ENCODE data around the gene XRCC4.
"Not testable (repeated sequence)": the region's sequence is repeated elsewhere in the genome, so short reads cannot be mapped to it uniquely, and the experiment has no call there.

The XRCC4 gene

GRCh38 chr5:83323557-83324180 is 246.3 kb downstream of the XRCC4 start:
- no peak overlapping the region for H3K27ac ChIP-seq
- no peak overlapping the region for H3K4me3 ChIP-seq

- no peak overlapping the region for H3K4me3 ChIP-seq
Measured at GRCh38 chr5:83331842-83332241, 254.5 kb downstream of the XRCC4 start.

GRCh38 chr5:83337453-83338035 is 260.2 kb downstream of the XRCC4 start:
- Histone ChIP-seq H3K4me3 (no peak overlapping the region), H3K27ac (no peak overlapping the region)

More at GRCh38 chr5:83331842-83332241, 254.5 kb downstream of the XRCC4 start:
- no peak overlapping the region for H3K27ac ChIP-seq

DNA sequence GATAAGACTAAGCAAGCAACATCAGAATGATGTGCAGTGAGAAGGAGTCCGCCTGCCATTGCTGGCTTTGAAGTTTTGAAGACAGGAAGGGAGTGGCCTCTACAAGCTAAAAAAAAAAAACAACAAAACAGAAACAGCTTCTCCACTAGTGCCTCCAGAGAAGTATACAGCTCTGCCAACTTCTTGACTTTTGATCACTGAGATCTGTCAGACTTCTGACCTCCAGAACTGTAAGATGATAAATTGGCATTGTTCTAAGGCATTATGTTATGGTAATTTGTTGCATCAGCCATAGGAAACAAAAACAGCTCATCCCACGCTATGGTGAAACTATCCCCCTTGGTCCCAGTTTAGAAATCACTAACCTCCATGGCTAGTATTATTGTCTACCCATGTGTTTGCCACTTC is 263.2 kb downstream of the XRCC4 start:
- peak overlapping the region in 1 of 21 experiments; percentile 3 for H3K27ac ChIP-seq

GRCh38 chr5:83341815-83342334 is 264.5 kb downstream of the XRCC4 start:
- Histone ChIP-seq H3K27ac (peak overlapping the region in 2 of 21 experiments; percentile 45 to 53), H3K4me3 (no peak overlapping the region)

More for the DNA sequence above, 263.2 kb downstream of the XRCC4 start:
- no peak overlapping the region for H3K4me3 ChIP-seq

DNA sequence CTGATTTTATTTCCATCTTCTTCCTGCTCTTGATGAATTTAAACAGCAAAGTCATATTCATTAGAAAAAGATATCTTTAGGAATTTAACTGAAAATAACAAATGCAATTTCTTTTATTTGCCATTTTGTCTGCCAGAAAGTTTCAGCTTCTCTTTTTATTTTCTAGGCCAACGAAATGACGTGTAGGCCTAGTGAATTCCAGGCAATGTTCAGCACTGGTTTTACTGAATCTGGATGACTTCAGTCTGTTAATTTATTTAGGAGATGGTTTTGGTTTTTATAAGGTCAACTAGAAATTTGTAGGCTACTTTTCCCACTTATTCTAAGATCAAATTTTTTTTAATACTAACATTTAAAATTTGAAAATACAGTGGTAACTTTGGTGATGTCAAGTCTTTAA is 265.1 kb downstream of the XRCC4 start:
- peak overlapping the region in 2 of 21 experiments; percentile 74 to 75 for H3K27ac ChIP-seq
- no peak overlapping the region for H3K4me3 ChIP-seq

- H3K4me3 ChIP-seq: no peak overlapping the region
- H3K27ac ChIP-seq: peak overlapping the region in 6 of 21 experiments; percentile 4 to 75 (median 58)
Measured at GRCh38 chr5:83343299-83343698, 266.0 kb downstream of the XRCC4 start.

- Histone ChIP-seq H3K27ac (no peak overlapping the region), H3K4me3 (no peak overlapping the region)
Measured at GRCh38 chr5:83345423-83345822, 268.1 kb downstream of the XRCC4 start.

DNA sequence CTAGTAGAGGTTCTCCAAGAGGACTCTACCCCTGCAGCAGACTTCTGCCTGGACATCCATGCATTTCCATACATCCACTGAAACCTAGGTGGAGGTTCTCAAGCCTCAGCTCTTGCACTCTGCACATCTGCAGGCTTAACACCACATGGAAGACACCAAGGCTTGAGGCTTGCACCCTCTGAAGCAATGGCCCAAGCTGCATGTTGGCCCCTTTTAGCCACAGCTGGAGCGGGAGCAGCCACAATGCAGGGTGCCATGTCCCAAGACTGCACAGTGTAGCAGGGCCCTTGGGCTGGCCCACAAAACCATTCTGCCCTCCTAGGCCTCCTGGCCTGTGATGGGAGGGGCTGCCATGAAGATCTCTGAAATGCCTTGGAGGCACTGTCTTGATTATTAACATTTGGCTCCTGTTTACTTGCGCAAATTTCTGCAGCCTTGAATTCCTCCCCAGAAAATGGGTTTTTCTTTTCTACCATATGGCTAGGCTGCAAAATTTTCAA is 271.0 kb downstream of the XRCC4 start:
- Histone ChIP-seq H3K4me3 (no peak overlapping the region), H3K27ac (no peak overlapping the region)

- Histone ChIP-seq H3K4me3 (no peak overlapping the region), H3K27ac (no peak overlapping the region)
Measured at GRCh38 chr5:83353231-83353630, 275.9 kb downstream of the XRCC4 start.

GRCh38 chr5:83353774-83354173 is 276.4 kb downstream of the XRCC4 start:
- H3K27ac ChIP-seq: no peak overlapping the region
- H3K4me3 ChIP-seq: no peak overlapping the region

GRCh38 chr5:83354958-83355357 is 277.6 kb downstream of the XRCC4 start:
- Histone ChIP-seq H3K4me3 (no peak overlapping the region), H3K27ac (no peak overlapping the region)

GRCh38 chr5:83355482-83356014 is 278.2 kb downstream of the XRCC4 start:
- H3K4me3 ChIP-seq, H3K27ac ChIP-seq: not testable (repeated sequence)

GRCh38 chr5:83357621-83358231 is 280.4 kb downstream of the XRCC4 start:
- no peak overlapping the region for H3K27ac ChIP-seq
- no peak overlapping the region for H3K4me3 ChIP-seq

DNA sequence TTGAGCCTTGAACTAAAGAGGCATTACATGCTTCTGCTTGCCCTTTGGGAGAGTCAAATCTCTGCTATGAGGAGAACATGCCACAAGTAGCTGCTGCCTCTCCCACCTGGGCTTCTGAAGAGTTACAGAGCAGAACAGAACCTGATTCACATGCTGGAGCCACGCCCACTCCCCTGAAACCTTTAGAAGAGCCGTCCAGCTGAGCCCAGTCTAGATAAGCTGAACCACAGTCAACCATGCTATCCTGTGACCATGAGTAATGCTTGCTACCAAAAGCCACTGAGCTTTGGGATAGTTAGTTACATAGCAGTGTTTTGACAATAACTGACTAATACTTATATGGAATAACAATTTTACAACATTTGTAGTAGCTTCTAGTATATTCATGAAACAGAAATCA is 283.2 kb downstream of the XRCC4 start:
- H3K4me3 ChIP-seq: no peak overlapping the region
- H3K27ac ChIP-seq: no peak overlapping the region

GRCh38 chr5:83362526-83362925 is 285.2 kb downstream of the XRCC4 start:
- Histone ChIP-seq H3K4me3 (no peak overlapping the region), H3K27ac (no peak overlapping the region)

DNA sequence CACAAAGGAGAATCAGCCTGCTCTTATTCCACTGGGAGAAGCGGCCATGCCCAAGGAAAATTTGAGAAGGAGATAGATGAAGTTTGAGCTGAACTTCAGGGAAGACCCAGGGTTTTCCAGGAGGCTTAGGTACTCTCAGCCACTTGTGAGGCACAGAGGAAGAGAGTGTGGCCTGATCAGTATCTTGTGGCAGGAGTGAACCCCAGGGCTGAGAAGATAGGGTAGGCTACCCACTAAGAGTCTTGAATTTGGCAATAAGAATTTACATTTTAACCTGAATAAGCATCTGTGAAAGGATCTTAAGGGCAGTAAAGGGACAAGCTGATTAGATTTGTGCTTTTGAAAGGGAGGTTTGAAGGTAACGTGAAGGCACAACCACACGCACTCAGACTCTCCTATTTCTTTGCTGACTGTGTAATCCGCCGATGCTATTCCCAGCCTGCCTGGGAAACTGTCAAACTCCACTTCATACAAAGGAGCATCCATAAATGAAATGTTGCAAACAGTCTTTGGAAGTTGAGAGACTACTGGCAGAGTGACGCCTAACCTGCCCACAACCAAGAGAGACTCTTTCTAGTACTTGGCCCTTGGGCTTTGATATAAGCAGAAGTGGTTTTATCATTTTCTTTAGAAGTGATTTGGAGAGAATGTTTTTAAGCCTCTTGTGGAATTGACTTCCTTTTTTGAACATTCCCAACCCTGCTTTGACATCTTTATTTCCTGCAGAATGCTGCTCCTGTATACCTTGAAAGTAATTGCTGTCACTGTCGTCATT is 286.0 kb downstream of the XRCC4 start:
- no peak overlapping the region for H3K27ac ChIP-seq
- H3K4me3 ChIP-seq: no peak overlapping the region

- Histone ChIP-seq H3K27ac (no peak overlapping the region), H3K4me3 (no peak overlapping the region)
Measured at GRCh38 chr5:83363886-83364275, 286.5 kb downstream of the XRCC4 start.

DNA sequence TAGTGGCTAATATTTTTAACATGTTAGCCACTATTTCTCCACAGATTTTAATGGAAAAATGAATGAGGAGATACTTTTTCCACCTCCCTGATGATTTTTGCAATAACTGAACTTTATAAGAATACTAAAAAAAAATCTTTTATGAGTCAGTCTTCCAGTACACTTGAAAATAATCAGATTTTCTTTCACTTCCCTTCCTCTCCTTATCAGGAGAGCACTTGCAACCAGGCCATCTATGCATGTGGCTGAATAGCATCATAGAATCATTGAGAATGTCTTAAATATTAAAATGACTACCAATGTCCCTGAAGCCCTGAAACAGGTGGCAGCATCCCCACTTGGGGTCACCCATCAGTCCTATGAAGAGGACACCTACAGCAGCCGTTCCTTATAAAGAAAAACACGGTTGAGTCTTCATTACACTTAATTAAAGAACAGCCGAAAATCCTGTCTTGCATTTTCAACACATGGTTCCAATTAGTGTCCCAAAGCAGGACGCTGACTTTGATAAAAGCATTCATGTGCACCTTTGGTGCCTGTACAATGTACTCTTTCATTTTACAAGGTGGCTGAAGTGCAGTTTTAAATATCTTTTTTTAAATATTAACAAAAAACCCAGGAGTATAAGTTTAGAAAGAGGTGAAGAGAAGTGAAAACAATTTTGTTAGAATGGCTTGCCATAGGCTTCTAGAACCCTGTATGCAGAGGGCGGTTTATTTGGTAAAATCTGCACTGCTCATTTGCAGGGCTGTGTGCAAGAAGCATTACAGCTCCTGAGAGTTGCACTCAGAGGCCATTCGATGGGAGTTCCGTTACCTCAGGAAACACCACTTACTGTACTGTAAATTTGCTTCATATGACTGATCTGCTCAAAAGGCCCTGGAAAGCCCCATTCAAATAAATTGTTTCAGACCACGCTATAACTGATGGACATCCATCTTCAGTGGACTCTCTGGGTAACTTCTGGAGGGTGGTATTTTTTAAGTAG is 287.3 kb downstream of the XRCC4 start:
- Histone ChIP-seq H3K27ac (peak overlapping the region in 1 of 21 experiments; percentile 39), H3K4me3 (no peak overlapping the region)

All from skin epidermis (tissue), 12 donors.